ENCODE data around the gene TEX51.

TEX51 gene

GRCh38 chr2:126934809-126935208 is 36.1 kb downstream of the TEX51 start:
- Histone ChIP-seq H2AK5ac (ENCODE audit: low read length) (no peak overlapping the region), H2BK12ac (ENCODE audit: low read length) (no peak overlapping the region), H3K4me3 (ENCODE audit: low read depth, low read length) (no peak overlapping the region), H3K18ac (ENCODE audit: low read length) (no peak overlapping the region), H3K4me1 (ENCODE audit: control insufficient read depth in 1 of 2, insufficient read depth in 2 of 2, low read length in 2 of 2) (no peaks in the 10 kb centered on the region), H3K79me2 (ENCODE audit: control insufficient read depth, insufficient read depth, low read length, poor library complexity) (no peaks in the 10 kb centered on the region), H3K27ac (ENCODE audit: low read depth, low read length) (no peak overlapping the region), H3K36me3 (ENCODE audit: control insufficient read depth in 1 of 2, insufficient read depth in 2 of 2, low read length in 2 of 2) (no peaks in the 10 kb centered on the region), H3K79me1 (ENCODE audit: low read length) (no peaks in the 10 kb centered on the region), H3K4ac (ENCODE audit: low read depth, low read length) (no peak overlapping the region), H2AFZ (ENCODE audit: insufficient read depth, low read length, poor library complexity) (no peak overlapping the region), H3K23ac (ENCODE audit: low read length) (no peak overlapping the region), H3K27me3 (ENCODE audit: insufficient read depth, low read length) (no peaks in the 10 kb centered on the region), H3K9ac (ENCODE audit: low read length) (no peak overlapping the region), H4K8ac (ENCODE audit: low read depth, low read length) (no peak overlapping the region), H4K12ac (ENCODE audit: low read depth, low read length) (no peak overlapping the region), H2BK5ac (ENCODE audit: low read depth, low read length, poor library complexity) (no peak overlapping the region), H3K14ac (ENCODE audit: low read length) (no peak overlapping the region), H3K4me2 (ENCODE audit: low read length) (no peak overlapping the region), H3K9me3 (ENCODE audit: insufficient read depth, low read depth, low read length) (peaks cover 5% of the 10 kb centered on the region), H2BK120ac (ENCODE audit: insufficient read depth, low read length, poor library complexity) (no peak overlapping the region), H4K91ac (ENCODE audit: low read depth, low read length) (no peak overlapping the region)
- no peak for DNase-seq
- no CpG with 5 or more reads among the region's 6 CpGs for WGBS (ENCODE audit: extremely low coverage, insufficient coverage, insufficient read length)

GRCh38 chr2:126935774-126936173 is 37.1 kb downstream of the TEX51 start:
- no peaks in the 10 kb centered on the region for H3K27me3 ChIP-seq (ENCODE audit: insufficient read depth, low read length)
- no peak overlapping the region for H3K14ac ChIP-seq (ENCODE audit: low read length)
- no peak overlapping the region for H2BK12ac ChIP-seq (ENCODE audit: low read length)
- H4K8ac ChIP-seq (ENCODE audit: low read depth, low read length) = no peak overlapping the region
- DNase-seq = no peak
- H2BK120ac ChIP-seq (ENCODE audit: insufficient read depth, low read length, poor library complexity) = no peak overlapping the region
- H3K36me3 ChIP-seq (ENCODE audit: control insufficient read depth in 1 of 2, insufficient read depth in 2 of 2, low read length in 2 of 2) = no peaks in the 10 kb centered on the region
- H3K4me2 ChIP-seq (ENCODE audit: low read length) = no peak overlapping the region
- H2BK5ac ChIP-seq (ENCODE audit: low read depth, low read length, poor library complexity) = no peak overlapping the region
- H3K4ac ChIP-seq (ENCODE audit: low read depth, low read length) = no peak overlapping the region
- H3K27ac ChIP-seq (ENCODE audit: low read depth, low read length) = no peak overlapping the region
- no peak overlapping the region for H3K18ac ChIP-seq (ENCODE audit: low read length)
- H3K9ac ChIP-seq (ENCODE audit: low read length) = no peak overlapping the region
- H4K91ac ChIP-seq (ENCODE audit: low read depth, low read length) = no peak overlapping the region
- no peak overlapping the region for H2AK5ac ChIP-seq (ENCODE audit: low read length)
- H3K4me3 ChIP-seq (ENCODE audit: low read depth, low read length) = no peak overlapping the region
- WGBS (ENCODE audit: extremely low coverage, insufficient coverage, insufficient read length) = no CpG with 5 or more reads among the region's 5 CpGs
- H3K79me1 ChIP-seq (ENCODE audit: low read length) = no peaks in the 10 kb centered on the region
- no peaks in the 10 kb centered on the region for H3K79me2 ChIP-seq (ENCODE audit: control insufficient read depth, insufficient read depth, low read length, poor library complexity)
- H2AFZ ChIP-seq (ENCODE audit: insufficient read depth, low read length, poor library complexity) = no peak overlapping the region
- no peak overlapping the region for H4K12ac ChIP-seq (ENCODE audit: low read depth, low read length)
- H3K23ac ChIP-seq (ENCODE audit: low read length) = no peak overlapping the region
- no peaks in the 10 kb centered on the region for H3K4me1 ChIP-seq (ENCODE audit: control insufficient read depth in 1 of 2, insufficient read depth in 2 of 2, low read length in 2 of 2)
- peaks cover 5% of the 10 kb centered on the region for H3K9me3 ChIP-seq (ENCODE audit: insufficient read depth, low read depth, low read length)

GRCh38 chr2:126936219-126936723 is 37.6 kb downstream of the TEX51 start:
- Histone ChIP-seq H4K8ac (ENCODE audit: low read depth, low read length) (no peak overlapping the region), H2BK12ac (ENCODE audit: low read length) (no peak overlapping the region), H3K9me3 (ENCODE audit: insufficient read depth, low read depth, low read length) (peaks cover 3% of the 10 kb centered on the region), H3K79me1 (ENCODE audit: low read length) (no peaks in the 10 kb centered on the region), H3K27ac (ENCODE audit: low read depth, low read length) (no peak overlapping the region), H3K27me3 (ENCODE audit: insufficient read depth, low read length) (no peaks in the 10 kb centered on the region), H3K18ac (ENCODE audit: low read length) (no peak overlapping the region), H3K9ac (ENCODE audit: low read length) (peak overlapping the region; percentile 13), H3K79me2 (ENCODE audit: control insufficient read depth, insufficient read depth, low read length, poor library complexity) (no peaks in the 10 kb centered on the region), H2AK5ac (ENCODE audit: low read length) (no peak overlapping the region), H3K4me3 (ENCODE audit: low read depth, low read length) (no peak overlapping the region), H3K14ac (ENCODE audit: low read length) (no peak overlapping the region), H3K4me2 (ENCODE audit: low read length) (no peak overlapping the region), H4K91ac (ENCODE audit: low read depth, low read length) (no peak overlapping the region), H3K4ac (ENCODE audit: low read depth, low read length) (no peak overlapping the region), H4K12ac (ENCODE audit: low read depth, low read length) (no peak overlapping the region), H2BK120ac (ENCODE audit: insufficient read depth, low read length, poor library complexity) (no peak overlapping the region), H3K36me3 (ENCODE audit: control insufficient read depth in 1 of 2, insufficient read depth in 2 of 2, low read length in 2 of 2) (no peaks in the 10 kb centered on the region), H2AFZ (ENCODE audit: insufficient read depth, low read length, poor library complexity) (no peak overlapping the region), H3K4me1 (ENCODE audit: control insufficient read depth in 1 of 2, insufficient read depth in 2 of 2, low read length in 2 of 2) (no peaks in the 10 kb centered on the region), H2BK5ac (ENCODE audit: low read depth, low read length, poor library complexity) (no peak overlapping the region), H3K23ac (ENCODE audit: low read length) (no peak overlapping the region)
- DNase-seq = no peak
- no CpG with 5 or more reads among the region's 4 CpGs for WGBS (ENCODE audit: extremely low coverage, insufficient coverage, insufficient read length)

GRCh38 chr2:126940331-126940730 is 41.6 kb downstream of the TEX51 start:
- no peak overlapping the region for H3K23ac ChIP-seq (ENCODE audit: low read length)
- H3K18ac ChIP-seq (ENCODE audit: low read length) = no peak overlapping the region
- no peaks in the 10 kb centered on the region for H3K79me2 ChIP-seq (ENCODE audit: control insufficient read depth, insufficient read depth, low read length, poor library complexity)
- no peak overlapping the region for H2BK12ac ChIP-seq (ENCODE audit: low read length)
- no peak overlapping the region for H4K8ac ChIP-seq (ENCODE audit: low read depth, low read length)
- H2AFZ ChIP-seq (ENCODE audit: insufficient read depth, low read length, poor library complexity) = no peak overlapping the region
- no peak overlapping the region for H3K4ac ChIP-seq (ENCODE audit: low read depth, low read length)
- H3K14ac ChIP-seq (ENCODE audit: low read length) = no peak overlapping the region
- H3K4me3 ChIP-seq (ENCODE audit: low read depth, low read length) = no peak overlapping the region
- no CpG with 5 or more reads among the region's 4 CpGs for WGBS (ENCODE audit: extremely low coverage, insufficient coverage, insufficient read length)
- no peaks in the 10 kb centered on the region for H3K27me3 ChIP-seq (ENCODE audit: insufficient read depth, low read length)
- no peak for DNase-seq
- no peak overlapping the region for H3K27ac ChIP-seq (ENCODE audit: low read depth, low read length)
- no peak overlapping the region for H2BK5ac ChIP-seq (ENCODE audit: low read depth, low read length, poor library complexity)
- no peak overlapping the region for H3K4me2 ChIP-seq (ENCODE audit: low read length)
- H2AK5ac ChIP-seq (ENCODE audit: low read length) = no peak overlapping the region
- no peak overlapping the region for H4K12ac ChIP-seq (ENCODE audit: low read depth, low read length)
- H3K9me3 ChIP-seq (ENCODE audit: insufficient read depth, low read depth, low read length) = peaks cover 18% of the 10 kb centered on the region
- H4K91ac ChIP-seq (ENCODE audit: low read depth, low read length) = no peak overlapping the region
- H3K36me3 ChIP-seq (ENCODE audit: control insufficient read depth in 1 of 2, insufficient read depth in 2 of 2, low read length in 2 of 2) = no peaks in the 10 kb centered on the region
- H3K9ac ChIP-seq (ENCODE audit: low read length) = no peak overlapping the region
- no peaks in the 10 kb centered on the region for H3K4me1 ChIP-seq (ENCODE audit: control insufficient read depth in 1 of 2, insufficient read depth in 2 of 2, low read length in 2 of 2)
- no peak overlapping the region for H2BK120ac ChIP-seq (ENCODE audit: insufficient read depth, low read length, poor library complexity)
- no peaks in the 10 kb centered on the region for H3K79me1 ChIP-seq (ENCODE audit: low read length)
